Lower lobe of right lung (tissue), 2 donors: ENCODE data around the gene NPHS1. TPM values are rescaled to one million over a fixed set of nuclear protein-coding genes. Genes with fewer than 3 reads are reported as not detected.

Source experiments
- ATAC-seq, 2 donors: fragments of 200-7000 bp; cut with Tn5 transposase; one replicate each; pipeline ENCODE4 v1.9.1; 2020 to 2022; ENCODE audit warnings: mild to moderate bottlenecking in 2 of 2, moderate library complexity in 2 of 2
- DNase-seq: peaks from one replicate; pipeline ENCODE4 v3.0.0-alpha.2; 2020
- H3K27ac ChIP-seq: fragments of 200-600 bp; one replicate; pipeline ENCODE4 v1.8.0; 2022
- H3K27me3 ChIP-seq: fragments of 200-600 bp; one replicate; pipeline ENCODE4 v1.8.0; 2022; ENCODE audit warnings: low read depth
- H3K36me3 ChIP-seq: fragments of 200-600 bp; one replicate; pipeline ENCODE4 v1.8.0; 2022; ENCODE audit warnings: mild to moderate bottlenecking
- H3K4me1 ChIP-seq: fragments of 200-600 bp; one replicate; pipeline ENCODE4 v1.8.0; 2022
- H3K4me3 ChIP-seq: fragments of 200-600 bp; one replicate; pipeline ENCODE4 v1.8.0; 2022; ENCODE audit warnings: mild to moderate bottlenecking
- H3K9me3 ChIP-seq: fragments of 200-600 bp; one replicate; pipeline ENCODE4 v1.8.0; 2022
- intact Hi-C: fragments of 100-400 bp; cut with DNase I; formaldehyde crosslinking; loops from one replicate; pipeline ENCODE4 v1.11.0; 2022
- total RNA-seq: library from RNA; stranded (reverse); fragmentation: NEBNext Ultra II Directional; extraction: Animal tissue kit (Norgen Biotek cat#: 25700); gene quantifications from one replicate; pipeline ENCODE4 v1.2.1, GENCODE V29; 2021
- TF ChIP-seq, protein P1 (sequence below): fragments of 200-600 bp; IDR thresholded peaks from one replicate; pipeline ENCODE4 v1.8.0; 2022; ENCODE audit warnings: antibody characterized with exemption, mild to moderate bottlenecking
- donor health status: DM: no; HTN: yes; CAD: no; lungs with severe emphysema.

Gene NPHS1
- total RNA-seq, 1 donor from 2014 or later, result not detected

DNA sequence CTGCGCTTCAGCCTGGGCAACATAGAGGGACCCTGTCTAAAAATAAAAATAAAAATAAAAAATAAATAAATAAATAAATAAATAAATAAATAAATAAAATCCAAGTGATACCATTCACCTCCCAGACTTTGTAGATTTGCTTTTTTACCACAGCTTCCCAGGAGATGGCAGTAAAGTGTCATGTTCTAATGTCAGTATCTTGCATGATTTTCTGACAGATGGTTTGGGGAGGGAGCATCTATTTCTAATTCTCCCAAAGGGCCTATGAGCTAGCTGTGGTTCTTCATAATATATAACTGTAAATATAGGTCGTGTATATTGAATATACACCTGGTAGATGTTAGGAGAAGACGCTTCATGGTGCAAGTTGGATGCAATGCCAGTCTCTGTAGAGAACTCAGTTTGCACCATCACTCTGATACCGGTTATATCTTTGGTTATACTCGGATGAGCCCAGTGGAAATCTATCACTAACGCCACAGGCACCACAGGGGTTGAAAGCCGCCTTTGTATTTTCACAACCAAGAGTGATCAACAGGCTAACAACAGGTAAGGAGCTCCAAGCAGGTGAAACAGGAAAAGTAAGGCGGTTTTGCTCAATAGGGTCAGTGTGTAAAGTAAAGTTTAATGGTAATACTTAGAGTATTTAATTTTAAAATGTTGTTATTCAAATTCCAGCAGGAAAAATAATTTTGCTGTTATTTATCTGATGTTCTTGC, 30.0 kb upstream of the NPHS1 start:
- peaks cover 8% of the 10 kb centered on the region for H3K27me3 ChIP-seq
- no peak overlapping the region for H3K27ac ChIP-seq
- DNase-seq (no peak), ATAC-seq (peak; percentile 58 to 60)
- H3K9me3 ChIP-seq, result no peaks in the 10 kb centered on the region
- no peaks in the 10 kb centered on the region for H3K36me3 ChIP-seq
- peaks cover 4% of the 10 kb centered on the region for H3K4me1 ChIP-seq
- H3K4me3 ChIP-seq, result no peak overlapping the region
- TF ChIP-seq, protein P1, sequence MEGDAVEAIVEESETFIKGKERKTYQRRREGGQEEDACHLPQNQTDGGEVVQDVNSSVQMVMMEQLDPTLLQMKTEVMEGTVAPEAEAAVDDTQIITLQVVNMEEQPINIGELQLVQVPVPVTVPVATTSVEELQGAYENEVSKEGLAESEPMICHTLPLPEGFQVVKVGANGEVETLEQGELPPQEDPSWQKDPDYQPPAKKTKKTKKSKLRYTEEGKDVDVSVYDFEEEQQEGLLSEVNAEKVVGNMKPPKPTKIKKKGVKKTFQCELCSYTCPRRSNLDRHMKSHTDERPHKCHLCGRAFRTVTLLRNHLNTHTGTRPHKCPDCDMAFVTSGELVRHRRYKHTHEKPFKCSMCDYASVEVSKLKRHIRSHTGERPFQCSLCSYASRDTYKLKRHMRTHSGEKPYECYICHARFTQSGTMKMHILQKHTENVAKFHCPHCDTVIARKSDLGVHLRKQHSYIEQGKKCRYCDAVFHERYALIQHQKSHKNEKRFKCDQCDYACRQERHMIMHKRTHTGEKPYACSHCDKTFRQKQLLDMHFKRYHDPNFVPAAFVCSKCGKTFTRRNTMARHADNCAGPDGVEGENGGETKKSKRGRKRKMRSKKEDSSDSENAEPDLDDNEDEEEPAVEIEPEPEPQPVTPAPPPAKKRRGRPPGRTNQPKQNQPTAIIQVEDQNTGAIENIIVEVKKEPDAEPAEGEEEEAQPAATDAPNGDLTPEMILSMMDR, result peak; percentile 57
- intact Hi-C loops, result loop anchor here (5.0 kb wide), 1 partner anchor 50 kb away; no protein-coding TSS in a partner anchor

DNA sequence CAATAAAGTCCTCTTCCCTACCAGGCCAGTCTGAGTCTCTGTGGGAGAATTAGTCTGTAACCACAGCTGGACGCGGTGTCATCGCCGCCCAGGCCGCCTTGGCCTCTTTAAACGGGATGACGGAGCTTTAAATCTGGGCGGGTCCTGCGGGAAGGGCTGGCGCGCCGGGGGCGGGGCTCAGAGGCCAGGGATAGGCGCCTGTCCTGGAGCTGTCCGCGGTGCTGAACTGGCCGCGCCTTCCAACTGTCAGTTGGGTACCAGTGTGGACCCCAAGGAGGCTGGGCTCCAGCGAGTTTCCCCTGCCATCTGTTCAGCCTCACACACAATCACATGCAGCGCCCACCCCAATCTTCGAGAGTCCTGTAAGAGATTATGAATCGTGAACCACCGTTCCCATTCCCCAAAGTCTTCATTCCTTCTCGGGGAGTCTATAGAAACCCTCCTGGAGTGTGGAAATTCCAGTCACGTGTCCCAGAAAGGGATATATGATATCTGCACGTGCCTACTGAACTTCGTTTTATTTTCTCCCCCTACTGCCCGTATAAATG, 27.5 kb upstream of the NPHS1 start:
- H3K4me1 ChIP-seq, result peaks cover 4% of the 10 kb centered on the region
- peak; percentile 93 for DNase-seq
- TF ChIP-seq, protein P1, result no peak
- intact Hi-C loops, result loop anchor here (5.0 kb wide), 1 partner anchor 52 kb away; no protein-coding TSS in a partner anchor
- H3K4me3 ChIP-seq, result no peak overlapping the region
- no peaks in the 10 kb centered on the region for H3K36me3 ChIP-seq
- H3K27me3 ChIP-seq, result peaks cover 8% of the 10 kb centered on the region
- no peak overlapping the region for H3K27ac ChIP-seq
- peak; percentile 93 to 94 for ATAC-seq
- no peaks in the 10 kb centered on the region for H3K9me3 ChIP-seq

DNA sequence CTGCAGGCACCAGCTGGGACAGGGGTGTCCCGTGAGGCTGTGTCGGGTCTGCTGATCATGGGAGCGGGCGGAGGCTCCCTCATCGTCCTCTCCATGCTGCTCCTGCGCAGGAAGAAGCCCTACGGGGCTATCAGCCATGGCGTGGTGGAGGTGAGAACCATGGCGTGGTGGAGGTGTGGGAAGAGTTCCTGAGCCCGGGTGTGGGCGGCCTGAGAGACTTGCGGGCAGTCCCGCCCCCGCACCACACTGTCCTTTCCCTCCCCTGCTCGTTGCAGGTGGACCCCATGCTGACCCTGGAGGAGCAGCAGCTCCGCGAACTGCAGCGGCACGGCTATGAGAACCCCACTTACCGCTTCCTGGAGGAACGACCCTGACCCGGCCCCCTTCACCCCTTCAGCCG, 26.8 kb upstream of the NPHS1 start:
- Histone ChIP-seq H3K9me3 (no peaks in the 10 kb centered on the region), H3K4me3 (no peak overlapping the region), H3K27me3 (peaks cover 8% of the 10 kb centered on the region), H3K36me3 (no peaks in the 10 kb centered on the region), H3K27ac (no peak overlapping the region), H3K4me1 (peaks cover 4% of the 10 kb centered on the region)
- ATAC-seq, result no peak
- TF ChIP-seq, protein P1, result no peak
- intact Hi-C loops, result no loop called here
- DNase-seq, result no peak

DNA sequence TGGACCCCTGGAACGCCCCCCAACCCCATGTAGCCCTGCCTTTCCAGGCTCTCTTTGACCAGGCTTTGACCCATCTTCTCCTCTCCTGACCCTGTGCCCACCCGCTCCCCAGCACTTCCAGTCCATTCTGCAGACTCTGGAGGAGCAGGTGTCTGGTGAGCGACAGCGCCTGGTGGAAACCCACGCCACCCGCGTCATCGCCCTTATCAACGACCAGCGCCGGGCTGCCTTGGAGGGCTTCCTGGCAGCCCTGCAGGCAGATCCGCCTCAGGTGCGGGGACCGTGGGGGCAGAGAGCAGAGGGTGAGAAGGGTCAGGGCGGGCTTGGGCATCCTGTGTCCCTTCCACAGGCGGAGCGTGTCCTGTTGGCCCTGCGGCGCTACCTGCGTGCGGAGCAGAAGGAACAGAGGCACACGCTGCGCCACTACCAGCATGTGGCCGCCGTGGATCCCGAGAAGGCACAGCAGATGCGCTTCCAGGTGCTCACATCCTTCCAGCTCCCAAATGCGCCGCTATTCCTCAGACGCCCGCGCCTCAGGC, 22.2 kb upstream of the NPHS1 start:
- H3K27me3 ChIP-seq, result peaks cover 37% of the 10 kb centered on the region
- no peak overlapping the region for H3K27ac ChIP-seq
- no peaks in the 10 kb centered on the region for H3K36me3 ChIP-seq
- TF ChIP-seq, protein P1, result no peak
- ATAC-seq (no peak), DNase-seq (no peak)
- intact Hi-C loops, result no loop called here
- peaks cover 9% of the 10 kb centered on the region for H3K4me1 ChIP-seq
- H3K4me3 ChIP-seq, result no peak overlapping the region
- H3K9me3 ChIP-seq, result no peaks in the 10 kb centered on the region

DNA sequence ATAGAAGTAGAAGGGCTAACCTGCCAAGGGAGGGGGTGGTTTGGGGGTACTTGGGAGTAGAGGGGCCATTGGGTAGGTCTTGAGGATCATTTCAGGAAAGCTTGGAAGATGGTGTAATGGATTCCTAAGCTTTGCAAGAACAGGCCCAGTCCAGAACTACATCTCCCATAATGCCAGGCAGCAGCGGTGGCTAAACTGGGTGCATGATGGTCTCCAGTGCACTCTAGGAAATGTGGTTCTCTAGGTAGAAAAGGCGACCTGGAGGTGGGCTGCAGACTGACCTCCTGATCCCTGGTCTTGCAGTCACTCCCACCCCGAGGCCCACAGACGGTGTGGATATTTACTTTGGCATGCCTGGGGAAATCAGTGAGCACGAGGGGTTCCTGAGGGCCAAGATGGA, 19.9 kb upstream of the NPHS1 start:
- no peaks in the 10 kb centered on the region for H3K36me3 ChIP-seq
- intact Hi-C loops, result no loop called here
- no peaks in the 10 kb centered on the region for H3K9me3 ChIP-seq
- H3K4me1 ChIP-seq, result peaks cover 18% of the 10 kb centered on the region
- no peak for ATAC-seq
- H3K27me3 ChIP-seq, result peaks cover 34% of the 10 kb centered on the region
- H3K4me3 ChIP-seq, result no peak overlapping the region
- TF ChIP-seq, protein P1, result no peak
- H3K27ac ChIP-seq, result no peak overlapping the region
- DNase-seq, result no peak
